GM12801 (cell line): ENCODE results near the gene MYO1E.

Experiments
- TF ChIP-seq, protein P1 (sequence below): IDR thresholded peaks from one replicate; pipeline ENCODE4 v1.5.1; 2011; ENCODE audit warnings: control low read depth; ENCODE audit not compliant: insufficient read length; ENCODE audit errors: extremely low read depth

The MYO1E gene

DNA sequence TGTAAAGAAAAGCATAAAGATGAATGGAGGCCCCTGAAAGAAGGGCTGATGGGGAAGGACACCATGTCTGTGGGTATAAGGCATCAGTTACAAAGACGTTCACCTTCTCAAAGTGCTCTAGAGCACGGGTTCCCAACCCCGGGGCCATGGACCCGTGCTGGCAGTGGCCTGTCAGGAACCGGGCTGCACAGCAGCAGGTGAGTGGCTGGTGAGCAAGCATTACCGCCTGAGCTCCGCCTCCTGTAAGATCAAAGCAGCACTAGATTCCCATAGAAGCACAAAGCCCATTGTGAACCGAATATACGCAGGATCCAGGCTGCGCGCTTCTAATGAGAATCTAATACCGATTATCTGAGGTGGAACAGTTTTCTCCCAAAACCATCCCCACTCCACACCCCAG lies 25.7 kb downstream of the MYO1E start:
- TF ChIP-seq, protein P1, sequence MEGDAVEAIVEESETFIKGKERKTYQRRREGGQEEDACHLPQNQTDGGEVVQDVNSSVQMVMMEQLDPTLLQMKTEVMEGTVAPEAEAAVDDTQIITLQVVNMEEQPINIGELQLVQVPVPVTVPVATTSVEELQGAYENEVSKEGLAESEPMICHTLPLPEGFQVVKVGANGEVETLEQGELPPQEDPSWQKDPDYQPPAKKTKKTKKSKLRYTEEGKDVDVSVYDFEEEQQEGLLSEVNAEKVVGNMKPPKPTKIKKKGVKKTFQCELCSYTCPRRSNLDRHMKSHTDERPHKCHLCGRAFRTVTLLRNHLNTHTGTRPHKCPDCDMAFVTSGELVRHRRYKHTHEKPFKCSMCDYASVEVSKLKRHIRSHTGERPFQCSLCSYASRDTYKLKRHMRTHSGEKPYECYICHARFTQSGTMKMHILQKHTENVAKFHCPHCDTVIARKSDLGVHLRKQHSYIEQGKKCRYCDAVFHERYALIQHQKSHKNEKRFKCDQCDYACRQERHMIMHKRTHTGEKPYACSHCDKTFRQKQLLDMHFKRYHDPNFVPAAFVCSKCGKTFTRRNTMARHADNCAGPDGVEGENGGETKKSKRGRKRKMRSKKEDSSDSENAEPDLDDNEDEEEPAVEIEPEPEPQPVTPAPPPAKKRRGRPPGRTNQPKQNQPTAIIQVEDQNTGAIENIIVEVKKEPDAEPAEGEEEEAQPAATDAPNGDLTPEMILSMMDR: no peak

DNA sequence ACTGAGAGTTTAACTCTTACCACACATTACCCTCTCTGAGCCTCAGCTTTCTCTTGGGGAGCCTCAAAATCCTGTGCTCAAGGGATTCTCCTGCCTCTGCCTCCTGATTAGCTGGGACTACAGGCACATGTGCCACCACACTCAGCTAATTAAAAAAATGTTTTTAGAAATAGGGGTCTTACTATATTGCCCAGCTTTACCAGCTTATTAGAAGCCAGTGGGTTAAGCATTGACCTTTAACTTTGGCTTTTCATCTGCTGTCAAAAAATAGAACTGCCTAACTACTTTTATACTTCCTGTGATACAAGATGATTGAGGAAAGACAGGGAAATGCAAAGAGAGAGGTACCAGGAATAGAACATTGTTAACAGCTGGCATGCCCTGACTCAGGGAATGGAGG lies 27.3 kb downstream of the MYO1E start:
- TF ChIP-seq, protein P1: no peak

GRCh38 chr15:59344311-59344710 lies 28.4 kb downstream of the MYO1E start:
- TF ChIP-seq, protein P1: no peak

DNA sequence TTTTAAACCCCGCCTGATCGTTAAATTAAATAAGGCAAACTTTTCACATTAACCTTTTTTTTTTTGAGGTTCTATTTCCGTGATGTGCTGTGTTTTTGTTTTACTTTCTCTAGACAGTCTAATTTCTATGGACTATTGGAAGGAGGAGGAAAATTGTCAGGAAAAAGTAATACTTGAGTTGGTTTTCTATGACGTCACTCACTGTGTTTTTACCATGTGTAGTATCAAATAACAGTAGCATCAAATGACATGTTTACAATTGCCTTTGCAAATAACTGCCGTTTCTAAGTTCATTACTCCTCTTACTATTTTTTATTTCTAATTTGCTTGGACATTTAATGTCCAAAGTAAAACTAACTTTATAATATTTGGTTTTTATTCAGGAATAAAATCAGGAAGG lies 32.3 kb downstream of the MYO1E start:
- TF ChIP-seq, protein P1: no peak

- TF ChIP-seq, protein P1: no peak
These were observed 33.4 kb downstream of the MYO1E start for GRCh38 chr15:59339252-59339672.

DNA sequence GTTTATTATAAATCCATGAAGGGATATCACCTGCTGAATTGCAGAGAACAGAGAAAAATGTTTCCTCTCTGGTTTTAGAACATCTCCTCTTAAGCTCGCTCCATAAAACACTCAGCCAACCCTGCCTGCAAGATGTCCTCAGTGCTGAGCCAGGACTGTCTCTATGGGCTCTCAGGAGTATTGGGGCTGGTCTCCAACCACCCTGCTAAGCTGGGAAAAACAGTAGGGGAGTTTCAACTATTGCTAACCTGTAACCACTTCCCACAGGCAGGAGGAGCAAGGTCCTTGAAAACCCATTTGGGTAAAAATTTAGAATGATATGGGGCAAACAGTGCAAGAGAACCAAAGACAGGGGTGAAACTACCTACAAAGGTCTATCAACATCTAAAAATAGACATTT lies 34.3 kb downstream of the MYO1E start:
- TF ChIP-seq, protein P1: no peak

DNA sequence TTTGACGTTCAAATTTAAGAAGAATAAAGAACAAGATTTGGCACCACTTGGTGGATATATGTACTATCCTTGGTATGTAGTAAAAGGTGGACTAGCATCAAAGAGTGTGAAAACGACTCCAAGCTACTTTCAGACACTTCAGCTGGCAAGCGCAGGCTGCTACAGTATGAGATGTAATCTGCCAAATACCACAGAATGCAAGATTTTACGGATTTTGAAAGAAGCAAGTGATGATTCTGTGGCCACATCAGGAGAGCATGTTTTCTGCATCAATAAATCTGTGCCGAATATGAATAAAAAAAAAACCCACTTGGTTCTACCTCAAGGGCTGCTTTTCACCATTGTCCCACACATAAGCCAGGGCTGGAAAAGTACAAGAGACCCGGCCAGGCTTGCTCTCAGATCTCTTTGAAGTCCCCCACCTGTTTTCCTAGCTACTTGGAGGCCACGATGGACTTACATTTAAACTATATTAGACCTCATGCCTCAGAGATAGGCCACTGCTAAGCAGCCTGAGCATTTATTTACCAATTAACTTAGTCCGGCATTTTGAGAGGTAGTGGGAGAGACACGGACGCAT lies 37.4 kb downstream of the MYO1E start:
- TF ChIP-seq, protein P1: no peak

DNA sequence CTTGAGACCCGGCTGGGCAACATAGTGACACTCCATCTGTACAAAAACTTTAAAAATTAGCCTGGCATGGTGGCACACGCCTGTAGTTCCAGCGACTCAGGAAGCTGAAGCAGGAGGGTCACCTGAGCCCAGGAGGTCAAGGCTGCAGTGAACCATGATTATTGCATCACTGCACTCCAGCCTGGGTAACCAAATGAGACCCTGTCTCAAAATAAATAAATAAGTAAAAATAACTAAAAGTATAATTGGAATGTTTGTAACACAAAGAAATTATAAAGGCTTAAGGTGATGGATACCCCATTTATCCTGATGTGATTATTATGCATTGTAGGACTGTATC lies 38.6 kb downstream of the MYO1E start:
- TF ChIP-seq, protein P1: no peak
